PFSK-1 (cell line): ENCODE data around the gene STK24.

Experiments used
- FOXP2 ChIP-seq: optimal IDR thresholded peaks from 2 replicates; pipeline ENCODE3; 2011; ENCODE audit warnings: borderline replicate concordance, control low read depth, inconsistent platforms; ENCODE audit not compliant: insufficient read depth; ENCODE audit errors: extremely low read length, extremely low read depth
- POLR2AphosphoS5 ChIP-seq: IDR thresholded peaks from 2 replicates; pipeline ENCODE4 v1.6.1; 2012; ENCODE audit warnings: low read depth, mild to moderate bottlenecking, control low read depth, low read length, moderate library complexity
- SIN3A ChIP-seq: IDR thresholded peaks from 2 replicates; pipeline ENCODE4 v1.6.1; 2012; ENCODE audit warnings: mild to moderate bottlenecking, low read length, moderate library complexity, borderline replicate concordance; ENCODE audit not compliant: insufficient read depth
- TAF1 ChIP-seq: IDR thresholded peaks from 2 replicates; pipeline ENCODE4 v1.6.1; 2012; ENCODE audit warnings: low read length, control low read depth, borderline replicate concordance; ENCODE audit not compliant: insufficient read depth
- TF ChIP-seq, protein P1 (sequence below), 2 experiments: IDR thresholded peaks; 2 replicates each; pipeline versions ENCODE4 v1.6.1 to v1.8.0; 2011 to 2012; ENCODE audit warnings: low read depth in 2 of 2, low read length in 2 of 2, control low read depth in 1 of 2, inconsistent platforms in 1 of 2, mild to moderate bottlenecking in 1 of 2, moderate library complexity in 1 of 2; ENCODE audit not compliant: insufficient read depth in 1 of 2

The STK24 gene

DNA sequence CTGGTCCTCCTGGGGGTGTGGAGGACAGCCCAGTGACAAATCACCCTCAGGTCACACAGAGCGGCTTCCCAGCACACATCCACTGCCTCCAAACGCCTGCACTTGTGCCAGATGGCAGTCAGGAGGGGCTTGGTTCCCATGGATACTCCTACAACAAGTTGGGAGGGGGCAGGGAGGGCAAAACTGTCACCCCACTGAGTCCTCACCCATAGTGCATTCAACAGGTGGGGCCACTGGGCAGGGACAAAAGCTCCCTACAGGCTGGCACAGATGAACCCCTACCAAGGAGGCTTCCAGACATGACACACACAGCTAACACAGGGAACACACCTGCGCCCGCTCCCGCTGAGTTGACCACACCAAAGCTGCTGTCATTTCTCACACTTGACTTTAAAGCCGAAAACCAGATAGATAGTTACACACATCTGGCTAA is 120.5 kb downstream of the STK24 start:
- TF ChIP-seq TAF1 = no peak
- TF ChIP-seq, protein P1, sequence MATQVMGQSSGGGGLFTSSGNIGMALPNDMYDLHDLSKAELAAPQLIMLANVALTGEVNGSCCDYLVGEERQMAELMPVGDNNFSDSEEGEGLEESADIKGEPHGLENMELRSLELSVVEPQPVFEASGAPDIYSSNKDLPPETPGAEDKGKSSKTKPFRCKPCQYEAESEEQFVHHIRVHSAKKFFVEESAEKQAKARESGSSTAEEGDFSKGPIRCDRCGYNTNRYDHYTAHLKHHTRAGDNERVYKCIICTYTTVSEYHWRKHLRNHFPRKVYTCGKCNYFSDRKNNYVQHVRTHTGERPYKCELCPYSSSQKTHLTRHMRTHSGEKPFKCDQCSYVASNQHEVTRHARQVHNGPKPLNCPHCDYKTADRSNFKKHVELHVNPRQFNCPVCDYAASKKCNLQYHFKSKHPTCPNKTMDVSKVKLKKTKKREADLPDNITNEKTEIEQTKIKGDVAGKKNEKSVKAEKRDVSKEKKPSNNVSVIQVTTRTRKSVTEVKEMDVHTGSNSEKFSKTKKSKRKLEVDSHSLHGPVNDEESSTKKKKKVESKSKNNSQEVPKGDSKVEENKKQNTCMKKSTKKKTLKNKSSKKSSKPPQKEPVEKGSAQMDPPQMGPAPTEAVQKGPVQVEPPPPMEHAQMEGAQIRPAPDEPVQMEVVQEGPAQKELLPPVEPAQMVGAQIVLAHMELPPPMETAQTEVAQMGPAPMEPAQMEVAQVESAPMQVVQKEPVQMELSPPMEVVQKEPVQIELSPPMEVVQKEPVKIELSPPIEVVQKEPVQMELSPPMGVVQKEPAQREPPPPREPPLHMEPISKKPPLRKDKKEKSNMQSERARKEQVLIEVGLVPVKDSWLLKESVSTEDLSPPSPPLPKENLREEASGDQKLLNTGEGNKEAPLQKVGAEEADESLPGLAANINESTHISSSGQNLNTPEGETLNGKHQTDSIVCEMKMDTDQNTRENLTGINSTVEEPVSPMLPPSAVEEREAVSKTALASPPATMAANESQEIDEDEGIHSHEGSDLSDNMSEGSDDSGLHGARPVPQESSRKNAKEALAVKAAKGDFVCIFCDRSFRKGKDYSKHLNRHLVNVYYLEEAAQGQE (IDR thresholded peaks at IDR 0.05; ENCODE audit: insufficient read depth in 1 of 2, low read depth in 2 of 2, low read length in 2 of 2) = no peak
- TF ChIP-seq SIN3A = no peak
- TF ChIP-seq POLR2AphosphoS5 = no peak
- TF ChIP-seq FOXP2 = no peak

DNA sequence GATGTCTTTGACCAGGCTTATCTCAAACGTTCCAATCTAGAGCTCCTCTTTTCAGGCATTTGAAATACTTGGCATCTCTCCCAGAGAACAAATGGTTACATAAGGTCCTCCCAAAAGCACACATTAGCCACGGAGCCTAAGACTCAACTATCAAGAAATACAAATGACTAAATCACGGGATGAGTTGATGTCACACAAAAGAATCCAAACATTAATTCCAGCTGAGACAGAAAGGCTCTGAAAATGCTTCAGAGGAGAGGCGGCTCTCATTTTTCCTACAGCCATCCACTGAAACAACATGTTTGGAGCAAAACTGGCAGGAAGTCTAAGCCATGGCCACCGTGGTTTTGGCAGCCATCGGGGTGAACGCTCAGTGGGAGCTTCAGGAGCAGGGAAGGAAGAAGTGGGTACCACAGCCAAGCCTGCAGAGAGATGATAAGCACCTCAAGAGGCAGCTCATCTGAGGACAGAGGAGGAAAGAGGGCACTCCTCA is 122.5 kb downstream of the STK24 start:
- no peak for TF ChIP-seq SIN3A
- no peak for TF ChIP-seq POLR2AphosphoS5
- TF ChIP-seq FOXP2 = no peak
- TF ChIP-seq TAF1 = no peak
- TF ChIP-seq, protein P1 (IDR thresholded peaks at IDR 0.05; ENCODE audit: insufficient read depth in 1 of 2, low read depth in 2 of 2, low read length in 2 of 2) = no peak

DNA sequence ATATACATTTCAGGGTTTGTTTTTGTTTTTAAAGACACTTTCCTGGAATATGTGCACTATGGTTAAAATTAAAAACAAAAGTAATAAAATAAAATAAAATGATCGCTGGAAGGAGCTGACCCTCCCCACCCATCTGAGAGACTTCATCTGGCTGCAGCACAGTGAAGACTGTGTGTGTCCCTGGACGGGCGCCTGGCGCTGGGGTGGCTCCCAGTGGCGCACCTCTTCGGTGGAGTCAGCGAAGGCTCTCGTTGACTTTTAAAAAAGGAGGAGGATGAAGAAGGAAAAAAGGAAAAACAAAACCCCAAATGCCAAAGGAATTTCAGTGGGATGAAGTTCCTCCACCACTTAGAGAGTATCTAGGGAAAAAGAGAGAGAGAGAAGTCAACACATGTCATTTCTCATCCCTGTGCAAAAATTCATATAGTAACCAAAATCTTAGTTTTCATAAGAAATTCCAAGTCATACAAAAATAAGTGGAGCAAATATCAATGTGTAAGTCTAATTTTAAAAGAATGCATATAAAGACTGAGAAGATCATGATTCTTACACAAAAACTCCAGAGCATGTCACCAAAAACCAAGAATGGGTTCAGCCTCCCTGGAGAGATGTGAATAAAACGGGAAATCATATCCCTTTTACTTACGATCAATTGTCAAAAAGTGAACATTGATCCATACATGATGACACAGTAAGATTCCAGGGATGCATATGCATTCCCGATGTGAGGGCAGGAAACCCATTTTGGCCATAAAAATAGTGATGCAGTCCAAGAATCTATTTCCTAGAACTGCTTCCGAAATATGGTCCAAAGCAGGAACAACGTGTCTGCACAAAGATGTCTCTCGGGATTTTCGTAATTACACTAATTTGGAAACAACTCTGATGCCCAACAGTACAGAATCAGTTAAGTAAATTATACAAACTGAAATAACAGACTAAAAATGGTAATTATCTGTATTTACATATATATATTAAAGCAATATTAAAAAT is 123.8 kb downstream of the STK24 start:
- TF ChIP-seq, protein P1 (IDR thresholded peaks at IDR 0.05; ENCODE audit: insufficient read depth in 1 of 2, low read depth in 2 of 2, low read length in 2 of 2) = no peak
- no peak for TF ChIP-seq TAF1
- TF ChIP-seq SIN3A = no peak
- TF ChIP-seq POLR2AphosphoS5 = no peak
- TF ChIP-seq FOXP2 = no peak

DNA sequence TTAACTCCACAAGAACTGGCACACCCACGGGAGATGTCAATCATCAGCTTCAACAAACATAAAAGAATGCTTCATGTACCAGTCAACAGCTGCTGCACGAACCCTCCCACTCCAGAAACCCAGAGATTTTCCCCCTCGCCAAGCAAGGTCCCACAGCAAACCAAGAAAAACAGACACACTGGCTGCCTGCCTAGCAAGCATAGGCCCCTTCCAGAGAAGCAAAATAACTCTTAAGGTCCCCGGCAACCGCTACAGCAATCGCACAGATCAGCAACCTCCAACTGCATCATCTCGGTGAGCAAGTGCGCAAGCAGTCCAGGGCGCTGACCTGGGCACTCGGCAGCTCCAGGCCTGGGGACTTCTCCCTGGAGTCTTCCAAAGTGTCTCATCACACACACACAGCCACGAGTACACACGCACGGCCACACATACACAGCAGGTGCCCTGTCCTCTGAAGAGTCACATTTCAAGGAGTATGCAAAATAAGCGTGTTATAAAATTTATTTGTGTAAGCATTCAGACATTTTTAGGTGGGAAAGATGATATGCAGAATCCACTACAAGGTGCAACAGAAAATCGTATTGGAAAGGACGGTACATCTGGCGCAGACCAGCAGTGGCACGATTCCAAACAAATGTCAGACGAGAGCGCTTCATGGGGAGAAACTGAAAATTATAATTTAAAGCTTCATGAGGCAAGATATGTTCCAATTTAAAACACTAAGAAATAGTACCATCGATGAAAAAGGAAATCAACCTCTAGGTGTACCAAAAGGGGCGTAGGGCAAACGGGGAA is 125.0 kb downstream of the STK24 start:
- no peak for TF ChIP-seq FOXP2
- TF ChIP-seq, protein P1 (IDR thresholded peaks at IDR 0.05; ENCODE audit: insufficient read depth in 1 of 2, low read depth in 2 of 2, low read length in 2 of 2) = no peak
- no peak for TF ChIP-seq SIN3A
- TF ChIP-seq POLR2AphosphoS5 = no peak
- no peak for TF ChIP-seq TAF1
